Testis (tissue), 5 donors: ENCODE results near the gene SLC2A10. TPM values are rescaled to one million over a fixed set of nuclear protein-coding genes. Genes with fewer than 3 reads are reported as not detected.

Experiments
- DNase-seq: peaks from one replicate; pipeline ENCODE4 v3.0.0-alpha.2; 2019
- H3K27ac ChIP-seq, 2 donors: fragments of 200-600 bp; sonication (generic); one replicate each; pipeline ENCODE4 v1.5.1; 2019
- H3K27me3 ChIP-seq: fragments of 200-600 bp; sonication (generic); one replicate; pipeline ENCODE4 v1.5.1; 2019
- H3K36me3 ChIP-seq: fragments of 200-600 bp; sonication (generic); one replicate; pipeline ENCODE4 v1.5.1; 2017; ENCODE audit warnings: low read depth; ENCODE audit errors: missing control alignments
- H3K4me1 ChIP-seq: fragments of 200-600 bp; sonication (generic); one replicate; pipeline ENCODE4 v1.5.1; 2019
- H3K4me3 ChIP-seq, 2 donors: fragments of 200-600 bp; sonication (generic); one replicate each; pipeline ENCODE4 v1.5.1; 2017 to 2019
- H3K9me3 ChIP-seq: fragments of 200-600 bp; sonication (generic); one replicate; pipeline ENCODE4 v1.5.1; 2017
- POLR2A ChIP-seq: fragments of 450-650 bp; IDR thresholded peaks from one replicate; pipeline ENCODE4 v1.6.1; 2017; ENCODE audit warnings: antibody characterized with exemption, mild to moderate bottlenecking, moderate library complexity
- WGBS, 2 donors: methylation state at CpG; one replicate each; pipeline ENCODE4 v1.1.5; 2018; 5-methylcytosine and 5-hydroxymethylcytosine counted together
- intact Hi-C: fragments of 100-400 bp; cut with DNase I; formaldehyde crosslinking; loops from one replicate; pipeline ENCODE4 v1.15.1; 2023; ENCODE audit warnings: low total_unique reads
- long read RNA-seq, 2 donors: transcript quantifications; one replicate each; lab custom pipeline, GENCODE V29; 2026
- polyA plus RNA-seq: library from polyadenylated mRNA; stranded (reverse); fragments of 350-450 nt; fragmentation: Illumina TruSeq; extraction: RNeasy Lipid Tissue Mini Kit (QIAGEN cat#74804); gene quantifications from one replicate; pipeline ENCODE4 v1.2.3, GENCODE V29; 2014; ENCODE audit warnings: low read depth, low replicate concordance; ENCODE audit not compliant: insufficient read depth
- total RNA-seq, 2 donors: library from RNA; depleted of rRNA; stranded (reverse); fragments of >200 nt; gene quantifications; one replicate each; pipeline ENCODE4 v1.2.3, GENCODE V29; 2016
- TF ChIP-seq, protein P1 (sequence below), 3 experiments: fragments of 450-650 bp in 2 of 3; fragments of 200-600 bp in 1 of 3; sonication (generic) in 1 of 3; IDR thresholded peaks; one replicate each; pipeline ENCODE4 v1.5.1; 2016 to 2019; ENCODE audit warnings: antibody characterized with exemption in 3 of 3, mild to moderate bottlenecking in 2 of 3, moderate library complexity in 1 of 3

SLC2A10 gene
- total RNA-seq (10 to 100 TPM; 12.0 to 12.2 TPM), polyA plus RNA-seq (4.8 TPM)
- long read RNA-seq, donor 1, full-length matches to known transcripts = 4 of 4 reads
- long read RNA-seq, donor 1, partial matches to known transcripts = 0 of 4 reads
- long read RNA-seq, donor 1, other reads (novel, unspliced or antisense) = 0 of 4 reads
- long read RNA-seq, donor 2, full-length matches to known transcripts = 3 of 3 reads
- long read RNA-seq, donor 2, partial matches to known transcripts = 0 of 3 reads
- long read RNA-seq, donor 2, other reads (novel, unspliced or antisense) = 0 of 3 reads

DNA sequence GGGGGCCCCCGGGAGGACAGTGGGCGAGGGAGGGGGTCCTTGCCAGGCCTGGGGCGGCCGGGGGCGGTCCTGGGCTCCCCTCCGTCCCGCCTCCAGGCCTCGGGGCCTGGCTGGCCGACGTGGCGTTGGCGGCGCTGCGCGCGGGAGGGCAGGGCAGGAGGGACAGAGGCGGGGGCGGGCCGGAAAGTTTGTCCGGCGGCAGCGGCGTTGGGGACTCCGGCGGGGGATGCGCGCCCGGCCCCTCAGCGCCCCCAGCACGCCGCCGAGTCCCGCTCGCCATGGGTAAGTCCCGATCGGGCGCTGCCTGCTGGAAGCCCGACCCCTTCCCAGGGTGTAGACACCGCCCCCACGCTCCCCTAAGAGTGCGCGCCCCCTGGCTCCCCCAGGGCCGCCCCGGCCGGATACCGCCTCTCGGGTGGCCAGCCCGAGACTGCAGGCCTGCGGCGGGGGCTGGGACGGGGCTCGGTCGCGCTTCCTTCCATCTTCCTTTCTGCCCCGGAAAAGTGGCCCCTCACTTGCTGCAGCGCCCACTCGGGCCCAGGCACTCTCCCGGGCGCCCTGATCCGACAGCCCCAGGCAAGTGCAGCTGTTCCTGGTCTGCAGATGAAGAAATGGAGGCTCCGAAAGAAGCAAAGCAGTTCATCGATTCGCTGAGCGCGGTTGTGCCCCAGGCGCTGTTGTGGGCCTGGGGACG, at the start of gene SLC2A10:
TSS of gene SLC2A10 (plus strand) at position 191 of the 694 bp plus-strand sequence. CDS start at position 279, 88 bp downstream.
- H3K36me3 ChIP-seq = no peaks in the 10 kb centered on the region
- TF ChIP-seq, protein P1, sequence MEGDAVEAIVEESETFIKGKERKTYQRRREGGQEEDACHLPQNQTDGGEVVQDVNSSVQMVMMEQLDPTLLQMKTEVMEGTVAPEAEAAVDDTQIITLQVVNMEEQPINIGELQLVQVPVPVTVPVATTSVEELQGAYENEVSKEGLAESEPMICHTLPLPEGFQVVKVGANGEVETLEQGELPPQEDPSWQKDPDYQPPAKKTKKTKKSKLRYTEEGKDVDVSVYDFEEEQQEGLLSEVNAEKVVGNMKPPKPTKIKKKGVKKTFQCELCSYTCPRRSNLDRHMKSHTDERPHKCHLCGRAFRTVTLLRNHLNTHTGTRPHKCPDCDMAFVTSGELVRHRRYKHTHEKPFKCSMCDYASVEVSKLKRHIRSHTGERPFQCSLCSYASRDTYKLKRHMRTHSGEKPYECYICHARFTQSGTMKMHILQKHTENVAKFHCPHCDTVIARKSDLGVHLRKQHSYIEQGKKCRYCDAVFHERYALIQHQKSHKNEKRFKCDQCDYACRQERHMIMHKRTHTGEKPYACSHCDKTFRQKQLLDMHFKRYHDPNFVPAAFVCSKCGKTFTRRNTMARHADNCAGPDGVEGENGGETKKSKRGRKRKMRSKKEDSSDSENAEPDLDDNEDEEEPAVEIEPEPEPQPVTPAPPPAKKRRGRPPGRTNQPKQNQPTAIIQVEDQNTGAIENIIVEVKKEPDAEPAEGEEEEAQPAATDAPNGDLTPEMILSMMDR (IDR thresholded peaks at IDR 0.05) = no peak
- no peak for TF ChIP-seq POLR2A
- peaks cover 15% of the 10 kb centered on the region for H3K4me1 ChIP-seq
- H3K4me3 ChIP-seq = peak within 1 kb of the TSS; percentile 69 to 75
- DNase-seq = peak; percentile 65
- WGBS, 2 donors = 0 to 1% methylated on average over 21 to 36 of the region's 67 CpGs
- no peaks in the 10 kb centered on the region for H3K9me3 ChIP-seq
- no peaks in the 10 kb centered on the region for H3K27me3 ChIP-seq
- H3K27ac ChIP-seq = peak within 1 kb of the TSS; percentile 66 to 79
- intact Hi-C loops = no loop called here

DNA sequence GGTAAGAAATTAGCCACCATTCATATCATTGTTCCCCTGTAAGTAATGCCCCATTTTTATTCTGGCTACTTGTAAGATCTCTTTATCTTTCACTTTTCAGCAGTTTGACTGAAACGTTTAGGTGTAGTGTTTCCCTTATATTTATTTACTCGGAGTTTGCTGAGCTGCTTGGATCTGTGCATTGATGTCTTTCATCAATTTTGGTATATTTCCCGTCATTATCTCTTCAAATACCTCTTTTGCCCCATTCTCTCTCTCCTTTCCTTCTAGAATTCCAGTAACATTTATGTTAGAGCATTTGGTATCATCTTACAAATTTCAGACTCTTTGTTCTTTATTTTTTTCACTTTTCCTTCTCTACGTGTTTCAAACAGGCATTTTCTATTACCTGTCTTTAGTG, 49.0 kb upstream of the SLC2A10 start:
- Histone ChIP-seq H3K9me3 (no peaks in the 10 kb centered on the region), H3K4me1 (no peaks in the 10 kb centered on the region), H3K4me3 (no peak overlapping the region), H3K27ac (no peak overlapping the region), H3K36me3 (no peaks in the 10 kb centered on the region), H3K27me3 (no peaks in the 10 kb centered on the region)
- WGBS, 2 donors = 87 to 88% methylated on average over 4 of the region's 4 CpGs
- DNase-seq = no peak
- no peak for TF ChIP-seq POLR2A
- TF ChIP-seq, protein P1 (IDR thresholded peaks at IDR 0.05) = no peak
- intact Hi-C loops = no loop called here

GRCh38 chr20:46661659-46662058, 47.8 kb upstream of the SLC2A10 start:
- intact Hi-C loops = no loop called here
- DNase-seq = no peak
- no peak for TF ChIP-seq POLR2A
- TF ChIP-seq, protein P1 (IDR thresholded peaks at IDR 0.05) = no peak

GRCh38 chr20:46663531-46663930, 45.9 kb upstream of the SLC2A10 start:
- Histone ChIP-seq H3K27me3 (no peaks in the 10 kb centered on the region), H3K4me1 (no peaks in the 10 kb centered on the region), H3K36me3 (no peaks in the 10 kb centered on the region), H3K4me3 (no peak overlapping the region), H3K27ac (no peak overlapping the region), H3K9me3 (no peaks in the 10 kb centered on the region)
- 96 to 99% methylated on average over 3 of the region's 3 CpGs for WGBS, 2 donors
- DNase-seq = no peak
- intact Hi-C loops = no loop called here
- TF ChIP-seq, protein P1 (IDR thresholded peaks at IDR 0.05) = no peak
- no peak for TF ChIP-seq POLR2A

More at GRCh38 chr20:46661659-46662058, 47.8 kb upstream of the SLC2A10 start:
- Histone ChIP-seq H3K27ac (no peak overlapping the region), H3K4me3 (no peak overlapping the region), H3K9me3 (no peaks in the 10 kb centered on the region), H3K27me3 (no peaks in the 10 kb centered on the region), H3K36me3 (no peaks in the 10 kb centered on the region), H3K4me1 (no peaks in the 10 kb centered on the region)
- 100% methylated on average over 1 of the region's 1 CpG for WGBS, 2 donors
